PC-3 (cell line): Measurements from ENCODE around the gene DDAH2. TPM values are rescaled to one million over a fixed set of nuclear protein-coding genes. Genes with fewer than 3 reads are reported as not detected.
A peak's percentile ranks its signal among the peaks of the same experiment; 100 is the strongest.

Source experiments
- ATAC-seq: fragments of 200-7000 bp; cut with Tn5 transposase; 2 replicates; pipeline ENCODE4 v1.9.1; 2020; ENCODE audit warnings: mild to moderate bottlenecking, moderate library complexity
- BruUV-seq: library from RNA; stranded (reverse); fragments of 400-500 nt; replicated peaks from 2 replicates; lab custom pipeline; 2021; lab: Mats Ljungman, UMichigan
- CTCF ChIA-PET: fragments of 300-600 bp; sonication (Branson Sonifier 250); formaldehyde crosslinking; loops from one replicate; lab custom pipeline; 2022; ENCODE audit warnings: antibody characterized with exemption; lab: Charles Lee
- POLR2A ChIA-PET: fragments of 300-600 bp; sonication (Branson Sonifier 250); formaldehyde crosslinking; loops from one replicate; lab custom pipeline; 2022; ENCODE audit warnings: antibody characterized with exemption; ENCODE audit not compliant: unreplicated experiment; lab: Charles Lee
- DNase-seq: peaks from one replicate; pipeline ENCODE4 v3.0.0-alpha.2; 2015
- H2AFZ ChIP-seq: fragments of 300-600 bp; sonication (generic); 2 replicates; pipeline ENCODE4 v1.6.0; 2016; ENCODE audit warnings: antibody characterized with exemption, low read length
- H3F3A ChIP-seq: fragments of 300-600 bp; sonication (generic); one replicate; pipeline ENCODE4 v1.6.0; 2017; ENCODE audit warnings: antibody characterized with exemption, low read length, control low read depth, mild to moderate bottlenecking; ENCODE audit not compliant: unreplicated experiment
- H3K27ac ChIP-seq: fragments of 300-600 bp; sonication (generic); 2 replicates; pipeline ENCODE4 v1.5.1; 2016; ENCODE audit warnings: mild to moderate bottlenecking, low read length
- H3K27me3 ChIP-seq: fragments of 300-600 bp; sonication (generic); 2 replicates; pipeline ENCODE4 v1.6.1; 2016; ENCODE audit warnings: low read length, mixed read lengths
- H3K36me3 ChIP-seq: fragments of 300-600 bp; sonication (generic); 2 replicates; pipeline ENCODE4 v1.6.1; 2016; ENCODE audit warnings: low read depth, mixed run types, low read length, mixed read lengths
- H3K4me1 ChIP-seq: fragments of 300-600 bp; sonication (generic); 2 replicates; pipeline ENCODE4 v1.5.1; 2016; ENCODE audit warnings: low read length; ENCODE audit not compliant: insufficient read depth
- H3K4me2 ChIP-seq: fragments of 300-600 bp; sonication (generic); 2 replicates; pipeline ENCODE4 v1.6.0; 2016; ENCODE audit warnings: low read length
- H3K4me3 ChIP-seq: fragments of 300-600 bp; sonication (generic); 2 replicates; pipeline ENCODE4 v1.5.1; 2016; ENCODE audit warnings: mild to moderate bottlenecking, low read length, mixed read lengths
- H3K79me2 ChIP-seq: fragments of 300-600 bp; sonication (generic); 2 replicates; pipeline ENCODE4 v1.6.1; 2017; ENCODE audit warnings: low read length, mixed read lengths
- H3K9ac ChIP-seq: fragments of 300-600 bp; sonication (generic); 2 replicates; pipeline ENCODE4 v1.6.0; 2016; ENCODE audit warnings: mild to moderate bottlenecking, low read length
- H3K9me2 ChIP-seq: fragments of 300-600 bp; sonication (generic); replicated peaks from 2 replicates; pipeline ENCODE4 v1.6.1; 2016; ENCODE audit warnings: mixed run types, low read length, mixed read lengths
- H3K9me3 ChIP-seq: fragments of 300-600 bp; sonication (generic); 2 replicates; pipeline ENCODE4 v1.6.1; 2016; ENCODE audit warnings: low read length, mixed read lengths
- H4K20me1 ChIP-seq: fragments of 300-600 bp; sonication (generic); 2 replicates; pipeline ENCODE4 v1.6.1; 2016; ENCODE audit warnings: low read length, mixed read lengths
- EZH2 ChIP-seq: fragments of 300-600 bp; sonication (generic); IDR thresholded peaks from one replicate; pipeline ENCODE4 v1.6.1; 2017; ENCODE audit warnings: antibody characterized with exemption, mild to moderate bottlenecking, low read length; ENCODE audit not compliant: unreplicated experiment
- EZH2phosphoT487 ChIP-seq: fragments of 300-600 bp; sonication (generic); IDR thresholded peaks from 2 replicates; pipeline ENCODE4 v1.6.1; 2018; ENCODE audit warnings: mild to moderate bottlenecking, antibody characterized with exemption, low read length, borderline replicate concordance
- intact Hi-C: fragments of 100-400 bp; cut with micrococcal nuclease; formaldehyde crosslinking; loops from 2 replicates; pipeline ENCODE4 v1.9.0; 2023
- total RNA-seq: library from RNA; depleted of rRNA; stranded (reverse); fragments of >200 nt; gene quantifications from 2 replicates; pipeline ENCODE4 v1.2.3, GENCODE V29; 2014
- TF ChIP-seq, protein P1 (sequence below): fragments of 300-600 bp; sonication (generic); conservative IDR thresholded peaks from 2 replicates; pipeline ENCODE4 v1.5.1; 2017; ENCODE audit warnings: antibody characterized with exemption, low read depth, mild to moderate bottlenecking, low read length

DDAH2 gene
- total RNA-seq, 1 experiment from 2014 or later = 65.5 TPM

DNA sequence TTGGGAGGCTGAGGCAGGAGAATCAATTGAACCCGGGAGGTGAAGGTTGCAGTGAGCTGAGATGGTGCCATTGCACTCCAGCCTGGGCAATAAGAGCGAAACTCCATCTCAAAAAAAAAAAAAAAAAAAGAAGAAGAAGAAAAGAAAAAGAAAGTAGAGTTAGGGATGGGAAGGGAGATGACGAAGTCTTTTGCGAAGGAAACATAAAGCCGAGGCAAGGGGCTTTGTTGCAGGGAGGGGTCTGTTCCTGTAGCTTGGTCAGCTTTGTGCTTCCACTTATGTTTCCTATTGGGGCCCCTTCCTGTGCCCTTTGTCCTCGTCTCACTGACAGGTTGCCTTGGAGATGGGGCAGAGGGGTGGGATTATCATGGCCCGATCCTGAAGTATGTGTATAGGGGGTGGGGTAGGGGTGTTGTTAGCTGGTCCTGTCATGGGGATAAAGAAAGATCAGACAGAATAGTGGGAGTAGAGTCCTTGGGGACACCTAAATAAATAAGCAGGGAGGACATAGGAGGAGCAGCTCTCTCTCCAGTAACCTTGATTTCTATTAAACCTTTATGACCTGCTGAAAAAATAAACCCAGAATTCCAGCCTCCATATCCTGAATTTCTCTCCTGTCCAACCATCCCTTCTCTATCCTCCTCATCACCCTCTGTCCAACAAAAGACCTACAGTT is 8.4 kb upstream of the DDAH2 start:
- peaks cover 54% of the 10 kb centered on the region for H3K4me1 ChIP-seq
- H3K36me3 ChIP-seq = peaks cover 23% of the 10 kb centered on the region
- H3K4me2 ChIP-seq = peak overlapping the region; percentile 85
- no peaks in the 10 kb centered on the region for H3K27me3 ChIP-seq
- H2AFZ ChIP-seq = peak overlapping the region; percentile 44
- intact Hi-C loops = loop anchor here (5.0 kb wide), 2 partner anchors 80 to 95 kb away; partner anchors contain the start of genes HSPA1A and HSPA1L
- ChIA-PET CTCF (interaction anchor here (0.6 to 1.2 kb wide), 4 partner anchors 23 to 94 kb away, joined by 3 to 6 read pairs (median 4); no protein-coding TSS in a partner anchor), POLR2A (interaction anchor here (0.7 to 1.0 kb wide), 2 partner anchors 10 to 36 kb away, joined by 3 to 4 read pairs; no protein-coding TSS in a partner anchor)
- no peak for DNase-seq
- no peaks in the 10 kb centered on the region for H3K9me2 ChIP-seq
- no peak for TF ChIP-seq EZH2phosphoT487
- TF ChIP-seq EZH2 = no peak
- TF ChIP-seq, protein P1, sequence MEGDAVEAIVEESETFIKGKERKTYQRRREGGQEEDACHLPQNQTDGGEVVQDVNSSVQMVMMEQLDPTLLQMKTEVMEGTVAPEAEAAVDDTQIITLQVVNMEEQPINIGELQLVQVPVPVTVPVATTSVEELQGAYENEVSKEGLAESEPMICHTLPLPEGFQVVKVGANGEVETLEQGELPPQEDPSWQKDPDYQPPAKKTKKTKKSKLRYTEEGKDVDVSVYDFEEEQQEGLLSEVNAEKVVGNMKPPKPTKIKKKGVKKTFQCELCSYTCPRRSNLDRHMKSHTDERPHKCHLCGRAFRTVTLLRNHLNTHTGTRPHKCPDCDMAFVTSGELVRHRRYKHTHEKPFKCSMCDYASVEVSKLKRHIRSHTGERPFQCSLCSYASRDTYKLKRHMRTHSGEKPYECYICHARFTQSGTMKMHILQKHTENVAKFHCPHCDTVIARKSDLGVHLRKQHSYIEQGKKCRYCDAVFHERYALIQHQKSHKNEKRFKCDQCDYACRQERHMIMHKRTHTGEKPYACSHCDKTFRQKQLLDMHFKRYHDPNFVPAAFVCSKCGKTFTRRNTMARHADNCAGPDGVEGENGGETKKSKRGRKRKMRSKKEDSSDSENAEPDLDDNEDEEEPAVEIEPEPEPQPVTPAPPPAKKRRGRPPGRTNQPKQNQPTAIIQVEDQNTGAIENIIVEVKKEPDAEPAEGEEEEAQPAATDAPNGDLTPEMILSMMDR = no peak
- peak overlapping the region; percentile 34 for H3K9ac ChIP-seq
- H3K4me3 ChIP-seq = peak overlapping the region; percentile 40; the same call in 1 of the 2 replicates
- ATAC-seq = no peak
- H3F3A ChIP-seq = no peaks in the 10 kb centered on the region
- BruUV-seq = no TSS peak
- H3K27ac ChIP-seq = peak overlapping the region; percentile 87
- H3K79me2 ChIP-seq = peaks cover 53% of the 10 kb centered on the region
- H3K9me3 ChIP-seq = no peaks in the 10 kb centered on the region
- peaks cover 13% of the 10 kb centered on the region for H4K20me1 ChIP-seq

DNA sequence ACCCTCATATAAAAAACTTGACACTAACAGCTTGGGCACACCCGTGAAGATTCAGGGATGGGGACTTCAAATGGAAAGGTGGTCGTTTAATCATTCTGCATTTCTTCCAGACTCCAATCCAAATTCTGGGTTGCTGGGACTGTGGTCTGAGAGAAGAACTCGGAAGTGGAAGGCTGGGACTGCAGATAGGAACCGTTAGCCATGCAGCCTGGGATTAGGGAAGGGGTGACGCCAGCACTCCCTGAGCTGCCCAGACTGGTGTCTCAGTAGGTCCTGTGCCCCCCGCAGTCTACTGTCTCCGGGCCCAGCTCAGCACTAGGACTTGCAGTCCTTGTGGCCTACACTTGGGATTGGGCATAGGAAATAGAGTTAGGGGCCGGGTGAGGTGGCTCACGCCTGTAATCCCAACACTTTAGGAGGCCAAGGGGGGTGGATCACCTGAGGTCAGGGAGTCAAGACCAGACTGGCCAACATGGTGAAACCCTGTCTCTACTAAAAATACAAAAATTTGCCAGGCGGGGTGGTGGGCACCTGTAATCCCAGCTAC is 7.7 kb upstream of the DDAH2 start:
- Histone ChIP-seq H3K36me3 (peaks cover 28% of the 10 kb centered on the region), H3K4me3 (peak overlapping the region; percentile 85), H2AFZ (peak overlapping the region; percentile 63), H3K9me2 (no peaks in the 10 kb centered on the region), H3K27me3 (no peaks in the 10 kb centered on the region), H4K20me1 (peaks cover 13% of the 10 kb centered on the region), H3F3A (no peaks in the 10 kb centered on the region), H3K4me2 (peak overlapping the region; percentile 85), H3K27ac (peak overlapping the region; percentile 87), H3K79me2 (peaks cover 53% of the 10 kb centered on the region), H3K4me1 (peaks cover 54% of the 10 kb centered on the region), H3K9ac (peak overlapping the region; percentile 91), H3K9me3 (no peaks in the 10 kb centered on the region)
- POLR2A ChIA-PET = no interaction called here
- ATAC-seq = no peak
- BruUV-seq = no TSS peak
- CTCF ChIA-PET = no interaction called here
- intact Hi-C loops = loop anchor here (5.0 kb wide), 2 partner anchors 80 to 95 kb away; partner anchors contain the start of genes HSPA1A and HSPA1L
- TF ChIP-seq, protein P1 = no peak
- TF ChIP-seq EZH2phosphoT487 (no peak), EZH2 (no peak)
- no peak for DNase-seq
